ENCODE data around the gene ARL14.
A peak's percentile ranks its signal among the peaks of the same experiment; 100 is the strongest.

The ARL14 gene

GRCh38 chr3:160668454-160668853, 8.5 kb upstream of the ARL14 start:
- H3K27me3 ChIP-seq (ENCODE audit: insufficient read depth, low read length) = no peaks in the 10 kb centered on the region
- H3K27ac ChIP-seq (ENCODE audit: low read depth, low read length) = no peak overlapping the region
- no peak overlapping the region for H3K18ac ChIP-seq (ENCODE audit: low read length)
- H4K91ac ChIP-seq (ENCODE audit: low read depth, low read length) = no peak overlapping the region
- H3K36me3 ChIP-seq (ENCODE audit: control insufficient read depth in 1 of 2, insufficient read depth in 2 of 2, low read length in 2 of 2) = no peaks in the 10 kb centered on the region
- no peaks in the 10 kb centered on the region for H3K79me1 ChIP-seq (ENCODE audit: low read length)
- H3K14ac ChIP-seq (ENCODE audit: low read length) = no peak overlapping the region
- no peak overlapping the region for H3K9ac ChIP-seq (ENCODE audit: low read length)
- H3K9me3 ChIP-seq (ENCODE audit: insufficient read depth, low read depth, low read length) = no peaks in the 10 kb centered on the region
- H3K4me2 ChIP-seq (ENCODE audit: low read length) = no peak overlapping the region
- H3K79me2 ChIP-seq (ENCODE audit: control insufficient read depth, insufficient read depth, low read length, poor library complexity) = no peaks in the 10 kb centered on the region
- no peak overlapping the region for H3K23ac ChIP-seq (ENCODE audit: low read length)
- H4K12ac ChIP-seq (ENCODE audit: low read depth, low read length) = no peak overlapping the region
- no peak overlapping the region for H2BK5ac ChIP-seq (ENCODE audit: low read depth, low read length, poor library complexity)
- no peak overlapping the region for H3K4ac ChIP-seq (ENCODE audit: low read depth, low read length)
- peaks cover 5 to 7% of the 10 kb centered on the region in 2 experiments for H3K4me1 ChIP-seq (ENCODE audit: control insufficient read depth in 1 of 2, insufficient read depth in 2 of 2, low read length in 2 of 2)
- H2AK5ac ChIP-seq (ENCODE audit: low read length) = no peak overlapping the region
- no peak overlapping the region for H2BK120ac ChIP-seq (ENCODE audit: insufficient read depth, low read length, poor library complexity)
- H2BK12ac ChIP-seq (ENCODE audit: low read length) = no peak overlapping the region
- no peak overlapping the region for H4K8ac ChIP-seq (ENCODE audit: low read depth, low read length)
- H2AFZ ChIP-seq (ENCODE audit: insufficient read depth, low read length, poor library complexity) = no peak overlapping the region
- H3K4me3 ChIP-seq (ENCODE audit: low read depth, low read length) = no peak overlapping the region
- no peak for DNase-seq

GRCh38 chr3:160671231-160671630, 5.7 kb upstream of the ARL14 start:
- H3K27me3 ChIP-seq (ENCODE audit: insufficient read depth, low read length) = no peaks in the 10 kb centered on the region
- no peak overlapping the region for H2BK120ac ChIP-seq (ENCODE audit: insufficient read depth, low read length, poor library complexity)
- H3K4me2 ChIP-seq (ENCODE audit: low read length) = no peak overlapping the region
- no peak overlapping the region for H2BK5ac ChIP-seq (ENCODE audit: low read depth, low read length, poor library complexity)
- no peak overlapping the region for H3K27ac ChIP-seq (ENCODE audit: low read depth, low read length)
- H4K12ac ChIP-seq (ENCODE audit: low read depth, low read length) = no peak overlapping the region
- no peak overlapping the region for H3K4ac ChIP-seq (ENCODE audit: low read depth, low read length)
- H4K91ac ChIP-seq (ENCODE audit: low read depth, low read length) = no peak overlapping the region
- H4K8ac ChIP-seq (ENCODE audit: low read depth, low read length) = no peak overlapping the region
- H3K18ac ChIP-seq (ENCODE audit: low read length) = no peak overlapping the region
- no peak for DNase-seq
- no peak overlapping the region for H3K14ac ChIP-seq (ENCODE audit: low read length)
- H3K9ac ChIP-seq (ENCODE audit: low read length) = no peak overlapping the region
- H3K9me3 ChIP-seq (ENCODE audit: insufficient read depth, low read depth, low read length) = no peaks in the 10 kb centered on the region
- no peaks in the 10 kb centered on the region for H3K36me3 ChIP-seq (ENCODE audit: control insufficient read depth in 1 of 2, insufficient read depth in 2 of 2, low read length in 2 of 2)
- H2BK12ac ChIP-seq (ENCODE audit: low read length) = no peak overlapping the region
- H3K4me1 ChIP-seq (ENCODE audit: control insufficient read depth in 1 of 2, insufficient read depth in 2 of 2, low read length in 2 of 2) = peaks cover 0 to 2% of the 10 kb centered on the region in 2 experiments
- H3K79me2 ChIP-seq (ENCODE audit: control insufficient read depth, insufficient read depth, low read length, poor library complexity) = no peaks in the 10 kb centered on the region
- WGBS (ENCODE audit: extremely low coverage, insufficient coverage, insufficient read length) = no CpG with 5 or more reads among the region's 6 CpGs
- no peak overlapping the region for H2AK5ac ChIP-seq (ENCODE audit: low read length)
- no peak overlapping the region for H2AFZ ChIP-seq (ENCODE audit: insufficient read depth, low read length, poor library complexity)
- no peaks in the 10 kb centered on the region for H3K79me1 ChIP-seq (ENCODE audit: low read length)
- no peak overlapping the region for H3K4me3 ChIP-seq (ENCODE audit: low read depth, low read length)
- H3K23ac ChIP-seq (ENCODE audit: low read length) = no peak overlapping the region

- H3K4me1 ChIP-seq (ENCODE audit: control insufficient read depth in 1 of 2, insufficient read depth in 2 of 2, low read length in 2 of 2) = peaks cover 0 to 2% of the 10 kb centered on the region in 2 experiments
- no peak overlapping the region for H3K14ac ChIP-seq (ENCODE audit: low read length)
- no peaks in the 10 kb centered on the region for H3K9me3 ChIP-seq (ENCODE audit: insufficient read depth, low read depth, low read length)
- H2BK120ac ChIP-seq (ENCODE audit: insufficient read depth, low read length, poor library complexity) = peak overlapping the region; percentile 51
- no CpG with 5 or more reads among the region's 2 CpGs for WGBS (ENCODE audit: extremely low coverage, insufficient coverage, insufficient read length)
- H3K79me1 ChIP-seq (ENCODE audit: low read length) = no peaks in the 10 kb centered on the region
- H2AK5ac ChIP-seq (ENCODE audit: low read length) = no peak overlapping the region
- H3K4me2 ChIP-seq (ENCODE audit: low read length) = no peak overlapping the region
- H2BK5ac ChIP-seq (ENCODE audit: low read depth, low read length, poor library complexity) = no peak overlapping the region
- DNase-seq = no peak
- H3K79me2 ChIP-seq (ENCODE audit: control insufficient read depth, insufficient read depth, low read length, poor library complexity) = no peaks in the 10 kb centered on the region
- H3K36me3 ChIP-seq (ENCODE audit: control insufficient read depth in 1 of 2, insufficient read depth in 2 of 2, low read length in 2 of 2) = no peaks in the 10 kb centered on the region
- no peak overlapping the region for H2AFZ ChIP-seq (ENCODE audit: insufficient read depth, low read length, poor library complexity)
- no peak overlapping the region for H4K12ac ChIP-seq (ENCODE audit: low read depth, low read length)
- no peak overlapping the region for H4K91ac ChIP-seq (ENCODE audit: low read depth, low read length)
- no peaks in the 10 kb centered on the region for H3K27me3 ChIP-seq (ENCODE audit: insufficient read depth, low read length)
- no peak overlapping the region for H3K4me3 ChIP-seq (ENCODE audit: low read depth, low read length)
- H3K4ac ChIP-seq (ENCODE audit: low read depth, low read length) = no peak overlapping the region
- H4K8ac ChIP-seq (ENCODE audit: low read depth, low read length) = no peak overlapping the region
- H2BK12ac ChIP-seq (ENCODE audit: low read length) = no peak overlapping the region
- H3K27ac ChIP-seq (ENCODE audit: low read depth, low read length) = no peak overlapping the region
- H3K9ac ChIP-seq (ENCODE audit: low read length) = no peak overlapping the region
- H3K23ac ChIP-seq (ENCODE audit: low read length) = no peak overlapping the region
- no peak overlapping the region for H3K18ac ChIP-seq (ENCODE audit: low read length)
These were observed 5.0 kb upstream of the ARL14 start for GRCh38 chr3:160671995-160672394.

GRCh38 chr3:160673188-160673587, 3.8 kb upstream of the ARL14 start:
- Histone ChIP-seq H3K79me2 (ENCODE audit: control insufficient read depth, insufficient read depth, low read length, poor library complexity) (no peaks in the 10 kb centered on the region), H2BK120ac (ENCODE audit: insufficient read depth, low read length, poor library complexity) (no peak overlapping the region), H3K36me3 (ENCODE audit: control insufficient read depth in 1 of 2, insufficient read depth in 2 of 2, low read length in 2 of 2) (no peaks in the 10 kb centered on the region), H3K4me2 (ENCODE audit: low read length) (no peak overlapping the region), H3K4me1 (ENCODE audit: control insufficient read depth in 1 of 2, insufficient read depth in 2 of 2, low read length in 2 of 2) (peaks cover 4 to 5% of the 10 kb centered on the region in 2 experiments), H3K79me1 (ENCODE audit: low read length) (peaks cover 2% of the 10 kb centered on the region), H3K23ac (ENCODE audit: low read length) (no peak overlapping the region), H4K12ac (ENCODE audit: low read depth, low read length) (no peak overlapping the region), H3K4me3 (ENCODE audit: low read depth, low read length) (no peak overlapping the region), H3K27ac (ENCODE audit: low read depth, low read length) (no peak overlapping the region), H3K9me3 (ENCODE audit: insufficient read depth, low read depth, low read length) (no peaks in the 10 kb centered on the region), H3K27me3 (ENCODE audit: insufficient read depth, low read length) (no peaks in the 10 kb centered on the region), H4K8ac (ENCODE audit: low read depth, low read length) (no peak overlapping the region), H3K4ac (ENCODE audit: low read depth, low read length) (no peak overlapping the region), H3K18ac (ENCODE audit: low read length) (no peak overlapping the region), H3K9ac (ENCODE audit: low read length) (no peak overlapping the region), H4K91ac (ENCODE audit: low read depth, low read length) (no peak overlapping the region), H3K14ac (ENCODE audit: low read length) (no peak overlapping the region), H2AFZ (ENCODE audit: insufficient read depth, low read length, poor library complexity) (no peak overlapping the region), H2BK12ac (ENCODE audit: low read length) (no peak overlapping the region), H2AK5ac (ENCODE audit: low read length) (no peak overlapping the region), H2BK5ac (ENCODE audit: low read depth, low read length, poor library complexity) (no peak overlapping the region)
- DNase-seq = no peak
- no CpG with 5 or more reads among the region's 1 CpG for WGBS (ENCODE audit: extremely low coverage, insufficient coverage, insufficient read length)
